Nephron (organoid): ENCODE data around the gene MINAR1.

Source experiments
- H3K27ac Mint-ChIP-seq, 3 experiments: 2 replicates each; pipeline ENCODE4 v1.8.0; 2020; ENCODE audit warnings: mixed read lengths in 3 of 3, mild to moderate bottlenecking in 2 of 3, moderate library complexity in 1 of 3
- H3K27me3 Mint-ChIP-seq: 2 replicates; pipeline ENCODE4 v1.8.0; 2021; ENCODE audit warnings: low read depth, mild to moderate bottlenecking, moderate library complexity, mixed read lengths
- H3K36me3 Mint-ChIP-seq: 2 replicates; pipeline ENCODE4 v1.8.0; 2020; ENCODE audit warnings: low read depth, mixed read lengths
- H3K4me1 Mint-ChIP-seq: 2 replicates; pipeline ENCODE4 v1.8.0; 2020; ENCODE audit warnings: mixed read lengths
- H3K4me3 Mint-ChIP-seq, 3 experiments: 2 replicates each; pipeline ENCODE4 v1.8.0; 2020; ENCODE audit warnings: mild to moderate bottlenecking in 3 of 3, mixed read lengths in 3 of 3, moderate library complexity in 2 of 3
- H3K9me3 Mint-ChIP-seq: 2 replicates; pipeline ENCODE4 v1.8.0; 2020; ENCODE audit warnings: mixed read lengths
- TF ChIP-seq, protein P1 (sequence below), 3 experiments: fragments of 200-600 bp; sonication (generic); IDR thresholded peaks; one replicate each; pipeline ENCODE4 v1.5.0; 2021; ENCODE audit warnings: antibody characterized with exemption in 3 of 3; ENCODE audit not compliant: unreplicated experiment in 3 of 3

MINAR1 gene

GRCh38 chr15:79401301-79401700 is 30.8 kb upstream of the MINAR1 start:
- Mint-ChIP-seq H3K4me3 (no peak overlapping the region), H3K36me3 (no peaks in the 10 kb centered on the region), H3K27me3 (no peaks in the 10 kb centered on the region), H3K27ac (no peak overlapping the region), H3K9me3 (no peaks in the 10 kb centered on the region), H3K4me1 (peaks cover 14% of the 10 kb centered on the region)
- TF ChIP-seq, protein P1, sequence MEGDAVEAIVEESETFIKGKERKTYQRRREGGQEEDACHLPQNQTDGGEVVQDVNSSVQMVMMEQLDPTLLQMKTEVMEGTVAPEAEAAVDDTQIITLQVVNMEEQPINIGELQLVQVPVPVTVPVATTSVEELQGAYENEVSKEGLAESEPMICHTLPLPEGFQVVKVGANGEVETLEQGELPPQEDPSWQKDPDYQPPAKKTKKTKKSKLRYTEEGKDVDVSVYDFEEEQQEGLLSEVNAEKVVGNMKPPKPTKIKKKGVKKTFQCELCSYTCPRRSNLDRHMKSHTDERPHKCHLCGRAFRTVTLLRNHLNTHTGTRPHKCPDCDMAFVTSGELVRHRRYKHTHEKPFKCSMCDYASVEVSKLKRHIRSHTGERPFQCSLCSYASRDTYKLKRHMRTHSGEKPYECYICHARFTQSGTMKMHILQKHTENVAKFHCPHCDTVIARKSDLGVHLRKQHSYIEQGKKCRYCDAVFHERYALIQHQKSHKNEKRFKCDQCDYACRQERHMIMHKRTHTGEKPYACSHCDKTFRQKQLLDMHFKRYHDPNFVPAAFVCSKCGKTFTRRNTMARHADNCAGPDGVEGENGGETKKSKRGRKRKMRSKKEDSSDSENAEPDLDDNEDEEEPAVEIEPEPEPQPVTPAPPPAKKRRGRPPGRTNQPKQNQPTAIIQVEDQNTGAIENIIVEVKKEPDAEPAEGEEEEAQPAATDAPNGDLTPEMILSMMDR (IDR thresholded peaks at IDR 0.05; ENCODE audit: unreplicated experiment in 3 of 3) = no peak

- no peaks in the 10 kb centered on the region for H3K36me3 Mint-ChIP-seq
- H3K9me3 Mint-ChIP-seq = no peaks in the 10 kb centered on the region
- no peaks in the 10 kb centered on the region for H3K27me3 Mint-ChIP-seq
- peaks cover 14% of the 10 kb centered on the region for H3K4me1 Mint-ChIP-seq
- TF ChIP-seq, protein P1 (IDR thresholded peaks at IDR 0.05; ENCODE audit: unreplicated experiment in 3 of 3) = no peak
- no peak overlapping the region for H3K4me3 Mint-ChIP-seq
- no peak overlapping the region for H3K27ac Mint-ChIP-seq
Measured at GRCh38 chr15:79402136-79402535, 30.0 kb upstream of the MINAR1 start.

- no peaks in the 10 kb centered on the region for H3K27me3 Mint-ChIP-seq
- H3K4me3 Mint-ChIP-seq = no peak overlapping the region
- peaks cover 14% of the 10 kb centered on the region for H3K4me1 Mint-ChIP-seq
- H3K9me3 Mint-ChIP-seq = no peaks in the 10 kb centered on the region
- TF ChIP-seq, protein P1 (IDR thresholded peaks at IDR 0.05; ENCODE audit: unreplicated experiment in 3 of 3) = no peak
- H3K36me3 Mint-ChIP-seq = no peaks in the 10 kb centered on the region
- no peak overlapping the region for H3K27ac Mint-ChIP-seq
Measured at GRCh38 chr15:79403501-79403900, 28.6 kb upstream of the MINAR1 start.

GRCh38 chr15:79406210-79406609 is 25.9 kb upstream of the MINAR1 start:
- TF ChIP-seq, protein P1 (IDR thresholded peaks at IDR 0.05; ENCODE audit: unreplicated experiment in 3 of 3) = no peak
- Mint-ChIP-seq H3K9me3 (no peaks in the 10 kb centered on the region), H3K27ac (no peak overlapping the region), H3K4me3 (no peak overlapping the region), H3K36me3 (no peaks in the 10 kb centered on the region), H3K4me1 (peaks cover 6% of the 10 kb centered on the region), H3K27me3 (peaks cover 2% of the 10 kb centered on the region)

DNA sequence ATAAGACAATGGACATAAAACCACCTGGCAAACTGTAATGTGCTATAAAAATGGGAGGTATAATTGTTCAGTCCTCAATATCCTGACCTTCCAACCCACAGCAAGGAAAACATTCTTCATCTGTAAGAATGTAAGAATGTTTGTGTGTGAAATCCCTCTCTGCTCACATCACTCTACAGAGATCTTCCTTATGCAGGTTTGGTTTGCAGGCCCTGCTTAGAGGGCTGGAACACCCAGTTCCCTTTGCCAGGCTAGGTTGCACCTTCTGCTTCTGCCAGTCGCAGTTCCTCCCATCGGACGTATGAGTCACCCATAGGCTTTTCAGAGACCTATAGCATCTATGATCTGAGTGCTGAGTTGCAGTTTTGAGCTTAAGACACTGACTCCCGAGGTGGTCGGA is 24.1 kb upstream of the MINAR1 start:
- no peak overlapping the region for H3K4me3 Mint-ChIP-seq
- H3K27ac Mint-ChIP-seq = no peak overlapping the region
- H3K27me3 Mint-ChIP-seq = peaks cover 5% of the 10 kb centered on the region
- TF ChIP-seq, protein P1 (IDR thresholded peaks at IDR 0.05; ENCODE audit: unreplicated experiment in 3 of 3) = no peak
- no peaks in the 10 kb centered on the region for H3K9me3 Mint-ChIP-seq
- H3K4me1 Mint-ChIP-seq = peaks cover 6% of the 10 kb centered on the region
- no peaks in the 10 kb centered on the region for H3K36me3 Mint-ChIP-seq

- TF ChIP-seq, protein P1 (IDR thresholded peaks at IDR 0.05; ENCODE audit: unreplicated experiment in 3 of 3) = no peak
- Mint-ChIP-seq H3K36me3 (no peaks in the 10 kb centered on the region), H3K4me3 (no peak overlapping the region), H3K27me3 (peaks cover 5% of the 10 kb centered on the region), H3K9me3 (no peaks in the 10 kb centered on the region), H3K4me1 (peaks cover 6% of the 10 kb centered on the region), H3K27ac (no peak overlapping the region)
Measured at GRCh38 chr15:79410237-79410636, 21.9 kb upstream of the MINAR1 start.
